Mesendoderm (in vitro differentiated cells): ENCODE data around the gene PPP2R1B.

Experiments
- DNase-seq: peaks from one replicate; pipeline ENCODE4 v3.0.0; 2013
- H2AK5ac ChIP-seq: 2 replicates; pipeline ENCODE4 v1.6.1; 2013; ENCODE audit warnings: low read length, inconsistent platforms
- H2BK120ac ChIP-seq: 2 replicates; pipeline ENCODE4 v1.6.1; 2013; ENCODE audit warnings: low read depth, mild to moderate bottlenecking, low read length, moderate library complexity, mixed read lengths
- H2BK15ac ChIP-seq: replicated peaks from 2 replicates; pipeline ENCODE4 v1.6.1; 2013; ENCODE audit warnings: low read depth, mild to moderate bottlenecking, moderate library complexity
- H2BK5ac ChIP-seq: 2 replicates; pipeline ENCODE4 v1.6.1; 2013; ENCODE audit warnings: low read length, inconsistent platforms
- H3K18ac ChIP-seq: 2 replicates; pipeline ENCODE4 v1.6.1; 2013; ENCODE audit warnings: mild to moderate bottlenecking, low read length, mixed read lengths
- H3K23ac ChIP-seq: one replicate; pipeline ENCODE4 v1.6.1; 2013; ENCODE audit warnings: low read length
- H3K27ac ChIP-seq: 2 replicates; pipeline ENCODE4 v1.5.1; 2013; ENCODE audit warnings: low read depth, mild to moderate bottlenecking, inconsistent platforms, low read length, moderate library complexity
- H3K27me3 ChIP-seq: 2 replicates; pipeline ENCODE4 v1.6.1; 2013; ENCODE audit warnings: low read length, control low read depth, mild to moderate bottlenecking, inconsistent platforms; ENCODE audit not compliant: insufficient read depth, poor library complexity
- H3K36me3 ChIP-seq: 2 replicates; pipeline ENCODE4 v1.6.1; 2013; ENCODE audit warnings: low read length, inconsistent platforms; ENCODE audit not compliant: control insufficient read depth, insufficient read depth
- H3K4ac ChIP-seq: one replicate; pipeline ENCODE4 v1.6.1; 2013; ENCODE audit warnings: low read depth, mild to moderate bottlenecking, low read length, moderate library complexity
- H3K4me1 ChIP-seq: 2 replicates; pipeline ENCODE4 v1.6.1; 2013; ENCODE audit warnings: low read depth, low read length, inconsistent platforms; ENCODE audit not compliant: control insufficient read depth
- H3K4me2 ChIP-seq: 2 replicates; pipeline ENCODE4 v1.6.1; 2013; ENCODE audit warnings: low read length
- H3K4me3 ChIP-seq: 2 replicates; pipeline ENCODE4 v1.5.1; 2013; ENCODE audit warnings: mild to moderate bottlenecking, low read length
- H3K56ac ChIP-seq: one replicate; pipeline ENCODE4 v1.6.1; 2013; ENCODE audit warnings: low read length
- H3K79me1 ChIP-seq: 2 replicates; pipeline ENCODE4 v1.6.1; 2013; ENCODE audit warnings: low read length, inconsistent platforms
- H3K79me2 ChIP-seq: 2 replicates; pipeline ENCODE4 v1.6.1; 2013; ENCODE audit warnings: mild to moderate bottlenecking, low read length; ENCODE audit not compliant: control insufficient read depth, insufficient read depth
- H3K9ac ChIP-seq: 2 replicates; pipeline ENCODE4 v1.6.1; 2013; ENCODE audit warnings: low read length, inconsistent platforms
- H4K5ac ChIP-seq: one replicate; pipeline ENCODE4 v1.6.1; 2013; ENCODE audit warnings: low read length
- H4K8ac ChIP-seq: one replicate; pipeline ENCODE4 v1.6.1; 2013; ENCODE audit warnings: low read depth, mild to moderate bottlenecking, control low read depth, low read length, moderate library complexity
- WGBS: extraction: QIAGEN DNeasy Blood & Tissue Kit; methylation state at CpG from one replicate; pipeline ENCODE4 v1.1.7; 2013; ENCODE audit warnings: low lambda C conversion rate, missing lambda C conversion rate; ENCODE audit not compliant: insufficient coverage; ENCODE audit errors: extremely low coverage; 5-methylcytosine and 5-hydroxymethylcytosine counted together

Gene PPP2R1B

GRCh38 chr11:111725621-111726020, 40.6 kb downstream of the PPP2R1B start:
- H4K8ac ChIP-seq, result no peak overlapping the region
- no peak overlapping the region for H2BK15ac ChIP-seq
- H3K4me3 ChIP-seq, result no peak overlapping the region
- WGBS, result no CpG with 5 or more reads among the region's 10 CpGs
- no peak overlapping the region for H3K56ac ChIP-seq
- no peak overlapping the region for H3K23ac ChIP-seq
- H3K79me1 ChIP-seq, result no peaks in the 10 kb centered on the region
- H2BK5ac ChIP-seq, result no peak overlapping the region
- H3K79me2 ChIP-seq, result no peaks in the 10 kb centered on the region
- H3K27me3 ChIP-seq, result no peaks in the 10 kb centered on the region
- no peak overlapping the region for H3K18ac ChIP-seq
- no peak overlapping the region for H4K5ac ChIP-seq
- no peak overlapping the region for H3K27ac ChIP-seq
- H3K4me2 ChIP-seq, result no peak overlapping the region
- no peak for DNase-seq
- no peak overlapping the region for H2BK120ac ChIP-seq
- no peak overlapping the region for H2AK5ac ChIP-seq
- no peak overlapping the region for H3K9ac ChIP-seq
- H3K36me3 ChIP-seq, result no peaks in the 10 kb centered on the region
- H3K4ac ChIP-seq, result no peak overlapping the region
- no peaks in the 10 kb centered on the region for H3K4me1 ChIP-seq

DNA sequence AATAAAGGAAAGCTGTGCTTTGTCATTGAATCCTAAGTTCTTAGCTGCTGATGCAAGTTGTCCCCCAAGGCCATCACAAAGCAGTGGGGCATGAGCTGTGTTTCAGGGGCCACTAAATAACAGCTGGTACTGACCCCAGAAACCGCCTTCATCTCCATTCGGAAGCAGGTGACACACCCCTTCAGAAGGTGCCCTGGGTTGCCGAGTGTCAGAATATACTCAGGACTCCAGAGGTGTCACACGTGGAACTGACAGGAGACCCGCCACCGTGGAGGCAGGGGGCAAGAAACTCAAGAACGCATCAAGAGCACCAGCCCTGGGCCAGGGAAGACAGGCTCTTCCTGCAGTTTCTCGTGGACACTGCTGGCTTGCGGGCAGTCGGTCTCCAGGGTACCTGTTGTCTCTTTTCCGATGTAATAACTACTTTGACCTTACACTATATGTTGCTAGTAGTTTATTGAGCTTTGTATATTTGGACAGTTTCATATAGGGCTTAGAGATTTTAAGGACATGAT, 41.5 kb downstream of the PPP2R1B start:
- WGBS, result no CpG with 5 or more reads among the region's 11 CpGs
- no peak overlapping the region for H3K23ac ChIP-seq
- no peak overlapping the region for H4K5ac ChIP-seq
- H3K4me1 ChIP-seq, result no peaks in the 10 kb centered on the region
- no peak overlapping the region for H3K27ac ChIP-seq
- no peaks in the 10 kb centered on the region for H3K79me2 ChIP-seq
- H3K18ac ChIP-seq, result no peak overlapping the region
- no peak overlapping the region for H3K4me2 ChIP-seq
- no peak overlapping the region for H2BK120ac ChIP-seq
- no peak overlapping the region for H3K9ac ChIP-seq
- H2AK5ac ChIP-seq, result no peak overlapping the region
- H3K27me3 ChIP-seq, result no peaks in the 10 kb centered on the region
- no peak for DNase-seq
- H3K56ac ChIP-seq, result no peak overlapping the region
- no peak overlapping the region for H3K4ac ChIP-seq
- no peaks in the 10 kb centered on the region for H3K36me3 ChIP-seq
- no peak overlapping the region for H2BK15ac ChIP-seq
- no peaks in the 10 kb centered on the region for H3K79me1 ChIP-seq
- H2BK5ac ChIP-seq, result no peak overlapping the region
- H4K8ac ChIP-seq, result no peak overlapping the region
- H3K4me3 ChIP-seq, result no peak overlapping the region

GRCh38 chr11:111723595-111723994, 42.6 kb downstream of the PPP2R1B start:
- no peak overlapping the region for H3K4me3 ChIP-seq
- H3K4me1 ChIP-seq, result no peaks in the 10 kb centered on the region
- no peak overlapping the region for H3K27ac ChIP-seq
- no peak overlapping the region for H3K4me2 ChIP-seq
- H3K18ac ChIP-seq, result no peak overlapping the region
- no peak overlapping the region for H2AK5ac ChIP-seq
- H2BK120ac ChIP-seq, result no peak overlapping the region
- no peak overlapping the region for H2BK15ac ChIP-seq
- no CpG with 5 or more reads among the region's 15 CpGs for WGBS
- H3K9ac ChIP-seq, result no peak overlapping the region
- no peaks in the 10 kb centered on the region for H3K27me3 ChIP-seq
- no peak overlapping the region for H2BK5ac ChIP-seq
- H3K56ac ChIP-seq, result no peak overlapping the region
- no peak overlapping the region for H4K5ac ChIP-seq
- H3K36me3 ChIP-seq, result no peaks in the 10 kb centered on the region
- no peak overlapping the region for H4K8ac ChIP-seq
- no peak for DNase-seq
- H3K79me1 ChIP-seq, result no peaks in the 10 kb centered on the region
- H3K4ac ChIP-seq, result no peak overlapping the region
- H3K23ac ChIP-seq, result no peak overlapping the region
- no peaks in the 10 kb centered on the region for H3K79me2 ChIP-seq

DNA sequence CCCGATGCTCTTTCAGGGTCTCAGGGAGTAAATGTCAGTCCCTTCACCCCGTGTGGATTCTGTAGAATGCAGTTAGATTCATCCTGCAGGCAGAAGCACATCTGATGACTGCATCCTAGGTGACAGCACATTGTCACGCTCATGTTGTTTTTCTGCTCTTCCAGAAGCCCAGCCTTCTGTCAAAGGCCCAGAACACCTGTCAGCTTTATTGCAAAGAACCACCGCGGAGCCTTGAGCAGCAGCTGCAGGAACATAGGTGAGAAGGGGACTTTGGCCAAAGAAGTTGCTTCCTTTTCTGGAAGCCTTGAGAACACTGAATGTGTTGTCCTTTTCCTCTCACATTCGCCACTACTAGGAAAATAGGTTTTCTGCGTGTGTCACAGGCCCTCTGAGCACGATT, 43.7 kb downstream of the PPP2R1B start:
- no peak overlapping the region for H2BK5ac ChIP-seq
- H3K27ac ChIP-seq, result no peak overlapping the region
- no peak overlapping the region for H3K9ac ChIP-seq
- H3K27me3 ChIP-seq, result no peaks in the 10 kb centered on the region
- no peaks in the 10 kb centered on the region for H3K79me1 ChIP-seq
- no peak overlapping the region for H3K56ac ChIP-seq
- H3K4ac ChIP-seq, result no peak overlapping the region
- H3K18ac ChIP-seq, result no peak overlapping the region
- H2BK15ac ChIP-seq, result no peak overlapping the region
- H2BK120ac ChIP-seq, result no peak overlapping the region
- no peak overlapping the region for H4K8ac ChIP-seq
- H3K4me2 ChIP-seq, result no peak overlapping the region
- no peaks in the 10 kb centered on the region for H3K4me1 ChIP-seq
- no peak overlapping the region for H3K23ac ChIP-seq
- no peak for DNase-seq
- H3K36me3 ChIP-seq, result no peaks in the 10 kb centered on the region
- no peak overlapping the region for H3K4me3 ChIP-seq
- no peaks in the 10 kb centered on the region for H3K79me2 ChIP-seq
- H4K5ac ChIP-seq, result no peak overlapping the region
- WGBS, result no CpG with 5 or more reads among the region's 8 CpGs
- no peak overlapping the region for H2AK5ac ChIP-seq

- Histone ChIP-seq H3K4ac (no peak overlapping the region), H2BK120ac (no peak overlapping the region), H3K56ac (no peak overlapping the region), H3K9ac (no peak overlapping the region), H3K23ac (no peak overlapping the region), H2AK5ac (no peak overlapping the region), H4K8ac (no peak overlapping the region), H3K4me1 (no peaks in the 10 kb centered on the region), H3K79me2 (no peaks in the 10 kb centered on the region), H2BK15ac (no peak overlapping the region), H3K27ac (no peak overlapping the region), H3K4me3 (no peak overlapping the region), H3K36me3 (no peaks in the 10 kb centered on the region), H4K5ac (no peak overlapping the region), H3K27me3 (no peaks in the 10 kb centered on the region), H2BK5ac (no peak overlapping the region), H3K4me2 (no peak overlapping the region), H3K18ac (no peak overlapping the region), H3K79me1 (no peaks in the 10 kb centered on the region)
- WGBS, result no CpG with 5 or more reads among the region's 7 CpGs
- no peak for DNase-seq
Observed at GRCh38 chr11:111720801-111721494, 45.2 kb downstream of the PPP2R1B start.

GRCh38 chr11:111719379-111719778, 46.8 kb downstream of the PPP2R1B start:
- H2BK120ac ChIP-seq, result no peak overlapping the region
- H3K18ac ChIP-seq, result no peak overlapping the region
- H3K79me2 ChIP-seq, result no peaks in the 10 kb centered on the region
- no peak overlapping the region for H2AK5ac ChIP-seq
- no peak for DNase-seq
- no peaks in the 10 kb centered on the region for H3K36me3 ChIP-seq
- no peak overlapping the region for H3K23ac ChIP-seq
- no peak overlapping the region for H2BK15ac ChIP-seq
- no peaks in the 10 kb centered on the region for H3K79me1 ChIP-seq
- H2BK5ac ChIP-seq, result no peak overlapping the region
- WGBS, result no CpG with 5 or more reads among the region's 2 CpGs
- no peaks in the 10 kb centered on the region for H3K27me3 ChIP-seq
- no peak overlapping the region for H3K4me2 ChIP-seq
- H3K4ac ChIP-seq, result no peak overlapping the region
- no peak overlapping the region for H3K56ac ChIP-seq
- H3K4me3 ChIP-seq, result no peak overlapping the region
- no peak overlapping the region for H4K5ac ChIP-seq
- no peak overlapping the region for H3K27ac ChIP-seq
- no peak overlapping the region for H3K9ac ChIP-seq
- H3K4me1 ChIP-seq, result no peaks in the 10 kb centered on the region
- H4K8ac ChIP-seq, result no peak overlapping the region
